Stimulated activated CD8-positive, alpha-beta memory T cell treated with anti-CD3 and anti-CD28 coated beads, Interleukin-15, amount 100 ng/mL, for 24 hours (primary cell): Measurements from ENCODE around the gene KIF1A.

Experiments used
- DNase-seq: peaks from one replicate; pipeline ENCODE4 v3.0.0-alpha.2; 2020; ENCODE audit warnings: low read depth

Gene KIF1A

DNA sequence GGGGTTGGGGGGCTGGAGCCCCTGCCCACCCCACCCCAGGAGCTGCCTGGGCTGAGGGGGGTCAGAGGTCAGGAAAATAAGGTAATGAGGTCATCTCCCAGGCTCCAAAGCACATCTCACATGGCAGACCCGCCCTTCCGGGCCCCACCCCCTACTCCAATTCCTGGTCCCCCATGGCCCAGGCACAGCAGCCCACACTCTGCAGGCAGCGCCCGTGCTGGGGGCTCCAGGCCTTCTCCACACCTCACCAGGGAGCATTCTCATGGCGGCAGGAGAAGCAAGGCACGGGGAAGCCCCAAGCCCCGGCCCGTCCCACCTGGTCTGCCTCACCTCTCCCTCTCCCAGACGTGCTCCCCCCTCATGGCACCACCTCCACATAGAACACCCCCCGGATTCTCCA lies 84.5 kb downstream of the KIF1A start:
- DNase-seq, result no peak

DNA sequence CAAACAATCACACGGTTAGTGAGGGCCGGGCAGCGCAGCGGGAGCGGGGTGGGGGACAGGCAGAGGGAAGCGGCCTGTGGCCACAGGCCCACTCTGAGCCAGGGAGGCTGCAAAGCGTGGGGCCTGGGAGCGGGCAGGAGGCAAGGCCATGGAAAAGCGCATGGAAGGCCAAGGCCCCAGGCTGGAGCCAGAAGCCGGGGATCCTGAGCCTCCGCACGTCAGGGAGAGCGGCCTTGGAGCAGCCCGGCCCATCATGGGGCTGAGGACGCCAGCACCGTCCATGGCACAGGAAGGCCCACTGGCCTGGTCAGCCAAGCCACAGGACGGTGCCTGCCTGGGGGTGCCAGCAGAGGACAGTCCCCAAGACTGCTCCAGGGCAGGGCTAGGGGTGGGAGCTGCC lies 85.3 kb downstream of the KIF1A start:
- DNase-seq, result no peak

DNA sequence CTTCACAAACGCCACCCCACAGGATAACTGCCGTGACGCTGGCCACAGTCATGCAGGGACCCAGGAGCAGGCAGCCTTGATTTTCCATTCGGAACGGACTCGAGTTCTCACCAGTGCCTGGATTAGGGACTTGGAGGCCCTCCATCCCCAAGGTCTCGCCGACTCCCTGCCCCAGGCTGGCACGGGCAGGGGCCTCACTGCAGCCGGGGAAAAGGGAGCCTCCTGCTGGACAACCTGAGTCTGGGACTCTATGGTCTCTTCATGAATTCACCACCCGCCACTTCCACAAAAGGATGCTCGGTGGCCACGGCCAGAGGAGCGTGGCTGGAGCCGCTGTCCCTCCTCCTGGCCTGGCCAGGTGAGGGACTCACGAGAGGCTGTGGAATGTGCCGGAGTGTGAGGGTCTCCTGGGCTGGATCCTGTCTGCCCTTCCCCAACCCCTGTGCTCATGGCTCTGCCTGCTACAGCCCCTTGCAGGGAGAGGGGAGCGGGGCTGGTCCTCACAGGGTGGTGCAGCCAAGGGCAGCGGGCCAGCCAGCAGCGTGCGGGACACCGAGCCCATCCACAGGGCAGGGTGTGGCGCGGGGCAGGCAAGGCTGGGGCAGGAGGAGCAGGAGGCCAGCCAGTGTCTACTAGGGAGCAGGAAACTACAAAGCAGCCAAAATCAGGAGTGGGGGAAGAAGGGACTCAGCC lies 86.1 kb downstream of the KIF1A start:
- no peak for DNase-seq

DNA sequence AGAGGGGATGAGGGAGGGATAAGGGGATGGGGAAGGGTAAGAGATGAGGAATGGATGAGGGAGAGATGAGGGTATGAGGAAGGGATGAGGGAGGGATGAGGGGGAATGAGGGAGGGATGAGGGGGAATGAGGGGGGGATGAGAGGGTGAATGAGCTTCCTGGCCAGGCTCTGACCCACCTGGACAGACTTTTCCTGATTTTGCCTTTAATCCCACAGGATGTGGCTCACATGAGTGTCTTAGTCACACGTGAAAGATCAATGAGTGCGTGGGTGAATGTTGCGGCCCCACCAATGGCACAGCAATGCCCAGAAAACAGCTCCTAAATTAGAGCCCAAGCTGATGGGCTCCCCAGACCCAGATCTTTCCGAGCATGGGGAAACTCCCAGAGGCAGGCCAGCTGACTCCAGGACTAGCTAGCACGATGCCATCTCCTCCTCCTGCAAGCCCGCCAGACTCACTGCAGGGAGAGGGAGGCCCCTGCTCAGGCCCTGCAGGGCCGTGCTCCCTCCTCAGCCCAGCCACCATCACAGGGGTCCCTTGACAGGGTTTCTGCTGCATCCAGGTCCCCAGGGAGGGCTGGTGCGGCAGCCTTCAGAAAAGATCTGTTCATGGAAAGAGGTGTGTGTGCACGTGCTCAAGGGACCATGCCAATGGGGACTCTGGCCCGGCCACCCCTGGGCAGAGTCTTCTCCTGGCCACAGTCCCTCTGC lies 87.0 kb downstream of the KIF1A start:
- DNase-seq, result no peak

DNA sequence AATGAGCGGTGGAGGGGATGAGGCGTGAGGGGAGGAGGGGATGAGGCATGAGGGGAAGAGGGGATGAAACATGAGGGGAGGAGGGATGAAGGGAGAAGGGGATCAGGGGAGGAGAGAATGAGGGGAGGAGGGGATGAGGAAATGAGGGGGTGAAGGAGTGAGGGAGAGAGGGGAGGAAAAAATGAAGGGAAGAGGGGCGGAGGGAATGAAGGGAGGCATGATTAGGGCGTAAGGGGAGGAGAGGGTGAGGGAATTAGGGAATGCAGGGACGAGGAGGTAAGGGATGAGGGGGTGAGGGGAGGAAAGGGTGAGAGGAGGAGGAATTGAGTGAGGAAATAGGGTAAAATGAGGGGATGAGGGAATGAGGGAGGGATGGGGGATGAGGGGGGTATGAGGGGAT lies 87.8 kb downstream of the KIF1A start:
- DNase-seq, result no peak

DNA sequence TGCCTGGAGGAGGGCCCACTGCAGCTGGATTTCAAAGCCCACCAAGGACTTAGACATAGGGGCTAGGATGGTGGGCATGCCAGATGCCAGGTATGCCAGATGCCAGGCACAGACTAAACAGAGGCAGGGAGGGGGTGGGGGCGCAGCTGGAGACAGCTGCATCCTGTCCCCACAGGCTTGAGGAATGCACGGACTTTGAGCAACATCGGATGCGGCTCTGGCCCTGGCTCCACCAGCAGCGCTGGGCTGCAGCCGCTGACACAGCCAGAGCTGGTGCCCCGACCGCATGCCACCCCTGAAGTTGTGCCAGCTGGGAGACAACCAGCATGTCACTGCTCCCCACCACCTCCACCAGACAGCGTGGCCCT lies 88.9 kb downstream of the KIF1A start:
- no peak for DNase-seq

DNA sequence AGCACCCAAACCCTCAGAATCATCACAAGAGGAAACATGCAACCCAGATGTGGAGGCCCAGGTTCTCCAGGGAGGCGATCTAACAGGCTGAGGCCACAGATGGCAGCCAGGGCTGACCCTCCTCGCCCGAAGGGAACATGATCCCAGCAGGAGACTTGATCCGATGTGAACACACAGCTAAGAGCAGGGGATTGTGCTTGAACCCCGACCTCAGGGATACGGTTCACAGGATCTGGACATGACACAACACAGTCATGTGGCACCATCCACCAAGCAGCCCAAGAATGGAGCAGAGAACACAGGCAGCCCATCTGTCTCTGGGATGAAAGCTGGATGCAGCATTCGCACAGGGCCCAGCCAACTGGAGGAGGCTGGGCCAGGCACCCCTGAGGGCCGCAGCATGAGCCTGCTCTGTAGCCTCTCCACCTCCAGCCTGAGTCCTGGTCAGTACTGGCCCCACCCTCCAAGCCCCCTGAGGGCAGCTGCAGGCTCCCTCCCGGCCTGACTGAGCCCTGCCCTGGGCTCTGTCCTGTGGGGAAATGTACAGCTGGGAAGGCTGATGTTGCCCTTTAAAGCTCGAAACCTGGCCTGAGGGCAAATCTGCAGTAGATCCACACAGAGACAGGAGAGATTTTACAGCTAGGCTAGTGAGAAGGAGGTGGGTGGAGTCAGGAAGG lies 89.4 kb downstream of the KIF1A start:
- DNase-seq, result no peak

DNA sequence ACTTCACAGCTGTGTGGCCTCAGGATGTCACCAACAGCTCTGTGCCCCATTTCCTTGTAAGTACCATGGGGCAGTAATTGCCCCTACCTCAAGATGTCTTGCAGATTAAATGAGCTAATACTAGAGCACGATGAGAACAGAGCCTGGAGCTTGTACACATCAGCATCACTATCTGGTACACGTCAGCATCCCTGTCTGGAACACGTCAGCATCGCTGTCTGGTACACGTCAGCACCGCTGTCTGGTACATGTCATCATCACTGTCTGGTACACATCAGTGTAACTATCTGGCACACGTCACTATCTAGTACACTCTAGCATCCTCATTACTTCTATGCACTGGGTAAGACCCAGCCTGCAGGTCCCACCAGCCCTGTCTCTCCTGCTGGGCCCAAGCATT lies 91.2 kb downstream of the KIF1A start:
- no peak for DNase-seq

DNA sequence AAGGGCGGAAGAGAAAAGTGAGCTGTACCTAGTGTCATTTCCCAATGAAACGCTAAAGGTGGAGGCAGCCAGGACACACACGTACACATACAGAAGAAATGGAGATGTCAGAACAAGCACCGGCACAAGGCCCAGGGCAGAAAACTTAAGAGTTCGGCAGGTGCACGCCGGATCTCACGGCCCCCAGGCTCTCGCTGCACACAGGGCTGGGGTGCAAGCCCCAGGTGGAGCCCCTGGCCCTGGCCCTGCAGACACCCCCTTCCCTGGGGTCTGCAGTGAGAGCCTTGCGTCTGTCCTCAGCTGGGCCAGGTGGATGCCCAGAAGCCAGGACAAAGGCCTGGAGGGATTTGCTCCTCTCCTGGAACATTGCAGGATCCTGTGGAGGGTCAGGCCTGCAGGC lies 91.7 kb downstream of the KIF1A start:
- no peak for DNase-seq

DNA sequence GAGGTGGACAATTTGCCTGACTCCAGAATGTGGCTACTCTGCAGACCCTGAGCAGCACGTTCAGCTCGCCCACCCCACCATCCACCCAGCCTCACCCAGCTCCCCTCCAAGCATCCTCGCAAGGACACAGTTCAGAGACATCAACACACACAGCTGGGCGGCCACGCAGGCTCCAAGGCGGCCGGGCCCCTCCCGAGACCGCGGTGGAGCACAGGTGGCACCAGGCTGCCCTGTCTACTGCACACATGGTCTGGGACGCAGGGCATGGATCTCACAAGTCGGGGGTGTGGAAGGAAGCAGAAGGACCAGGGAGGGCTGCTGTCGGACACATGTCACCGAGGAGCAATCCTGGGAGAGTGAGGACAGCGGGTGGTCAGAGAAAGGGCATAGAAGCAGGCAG lies 92.1 kb downstream of the KIF1A start:
- DNase-seq, result no peak

DNA sequence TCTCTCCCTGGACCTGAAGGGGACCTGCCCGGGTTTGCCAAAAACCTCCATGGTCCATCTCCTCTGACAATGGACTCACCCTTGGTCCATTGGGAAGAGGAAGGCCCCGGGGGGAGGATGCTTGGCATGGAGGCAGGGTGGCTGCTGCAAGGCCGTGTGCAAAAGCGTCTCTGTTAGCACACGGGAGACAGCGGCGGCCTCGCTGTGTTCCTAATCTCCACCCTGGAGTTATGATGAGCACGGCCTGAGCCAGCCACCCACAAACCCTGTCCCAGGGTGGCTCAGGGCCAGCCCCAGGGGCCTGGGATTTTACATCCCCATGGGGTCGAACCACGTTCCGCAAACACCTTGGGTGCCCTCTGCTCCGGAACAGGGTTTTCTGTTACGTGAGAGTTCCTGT lies 92.6 kb downstream of the KIF1A start:
- DNase-seq, result no peak

DNA sequence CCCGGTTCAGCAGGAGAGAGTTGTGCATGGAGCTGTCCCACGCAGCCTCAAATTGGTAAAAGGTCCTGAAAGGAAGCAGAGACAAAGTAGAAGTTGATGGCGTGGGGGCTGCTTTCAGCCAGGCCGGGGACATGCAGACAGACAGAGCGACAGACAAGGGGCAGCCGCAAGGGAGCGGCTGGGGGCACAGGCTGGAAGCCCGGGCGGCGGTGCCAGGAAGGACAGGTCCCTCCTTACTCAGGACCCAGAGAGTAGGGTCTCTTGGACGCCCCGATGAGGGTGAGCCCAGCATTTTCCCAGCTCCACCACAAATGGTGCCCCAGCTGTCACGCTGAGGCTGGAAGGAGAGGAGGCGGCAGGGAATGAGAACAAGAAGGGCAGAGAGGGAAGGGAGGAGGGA lies 93.1 kb downstream of the KIF1A start:
- DNase-seq, result no peak

DNA sequence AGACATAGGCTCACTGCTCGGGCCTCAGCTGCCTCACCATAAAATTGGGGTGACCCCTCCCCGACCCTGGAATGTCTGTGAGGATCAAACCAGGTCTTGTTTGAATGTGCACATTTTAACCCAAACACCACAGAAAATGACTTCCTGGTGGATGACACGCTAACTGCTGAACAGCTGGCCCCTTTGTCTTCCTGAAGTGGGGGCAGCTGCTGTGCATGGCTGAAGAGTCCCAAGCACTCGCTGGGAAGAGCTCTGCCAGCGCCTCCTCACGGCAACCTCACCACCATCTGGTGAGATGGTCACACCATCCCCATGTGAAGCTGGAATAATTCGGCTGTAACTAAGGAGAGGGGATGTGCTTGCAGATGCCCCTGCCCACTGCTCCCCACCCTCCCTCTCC lies 94.3 kb downstream of the KIF1A start:
- DNase-seq, result no peak

DNA sequence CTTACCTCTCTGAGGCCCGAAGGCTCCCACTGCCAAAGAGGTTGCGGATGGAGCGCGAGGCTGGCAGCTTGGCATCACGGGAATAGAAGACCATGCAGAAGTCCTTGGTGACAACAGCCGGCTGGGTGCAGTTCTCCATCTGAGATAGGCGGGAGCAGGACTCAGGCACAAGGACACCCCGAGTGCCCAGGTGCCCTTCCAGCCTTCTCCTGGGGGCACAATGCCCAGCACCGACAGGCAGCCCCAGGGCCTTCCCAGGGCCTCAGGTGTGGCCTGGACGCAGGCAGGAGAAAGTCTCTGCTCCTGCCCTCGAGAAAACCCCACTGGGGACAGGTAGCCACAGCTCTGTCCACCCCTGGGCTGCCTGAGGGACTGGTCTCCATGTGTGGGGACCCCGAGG lies 94.8 kb downstream of the KIF1A start:
- DNase-seq, result no peak

DNA sequence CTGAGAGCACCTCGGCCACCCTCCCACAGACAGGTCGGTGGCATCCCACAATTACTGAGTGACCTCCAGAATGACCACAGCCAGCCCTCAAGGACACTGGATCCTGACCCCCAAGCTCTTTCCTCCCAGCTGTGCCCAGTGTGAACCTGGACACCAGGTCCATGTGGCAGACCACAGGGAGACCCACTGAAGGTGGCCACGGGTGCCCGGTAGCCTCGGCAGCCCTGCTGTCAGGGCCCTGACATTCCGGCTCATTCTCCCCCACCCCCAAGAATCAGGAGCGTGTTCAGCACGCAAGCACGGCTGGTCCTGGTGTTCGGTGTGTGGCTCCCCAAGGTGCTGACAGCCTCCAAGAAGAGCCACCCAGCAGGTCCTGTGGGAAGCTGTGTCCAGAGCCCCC lies 95.6 kb downstream of the KIF1A start:
- DNase-seq, result no peak

DNA sequence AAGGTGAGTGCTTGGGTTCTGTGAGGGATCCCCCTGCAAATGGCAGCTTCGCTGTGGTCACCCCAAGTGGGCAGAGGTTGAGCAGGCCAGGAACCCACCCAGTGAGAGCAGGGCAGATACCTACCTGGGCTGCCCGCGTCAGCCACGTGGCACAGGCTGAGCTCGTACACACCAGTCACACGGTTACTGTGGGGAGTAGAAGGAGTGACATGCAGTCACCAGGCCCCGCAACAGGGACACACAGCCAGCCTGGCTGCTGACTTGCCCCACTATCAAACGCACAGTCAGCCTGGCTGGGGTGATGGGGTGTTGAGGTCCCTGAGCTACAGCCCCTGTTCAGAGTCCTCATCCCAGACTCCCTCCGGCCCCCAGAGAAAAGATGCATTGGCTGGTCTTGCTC lies 96.2 kb downstream of the KIF1A start:
- no peak for DNase-seq

DNA sequence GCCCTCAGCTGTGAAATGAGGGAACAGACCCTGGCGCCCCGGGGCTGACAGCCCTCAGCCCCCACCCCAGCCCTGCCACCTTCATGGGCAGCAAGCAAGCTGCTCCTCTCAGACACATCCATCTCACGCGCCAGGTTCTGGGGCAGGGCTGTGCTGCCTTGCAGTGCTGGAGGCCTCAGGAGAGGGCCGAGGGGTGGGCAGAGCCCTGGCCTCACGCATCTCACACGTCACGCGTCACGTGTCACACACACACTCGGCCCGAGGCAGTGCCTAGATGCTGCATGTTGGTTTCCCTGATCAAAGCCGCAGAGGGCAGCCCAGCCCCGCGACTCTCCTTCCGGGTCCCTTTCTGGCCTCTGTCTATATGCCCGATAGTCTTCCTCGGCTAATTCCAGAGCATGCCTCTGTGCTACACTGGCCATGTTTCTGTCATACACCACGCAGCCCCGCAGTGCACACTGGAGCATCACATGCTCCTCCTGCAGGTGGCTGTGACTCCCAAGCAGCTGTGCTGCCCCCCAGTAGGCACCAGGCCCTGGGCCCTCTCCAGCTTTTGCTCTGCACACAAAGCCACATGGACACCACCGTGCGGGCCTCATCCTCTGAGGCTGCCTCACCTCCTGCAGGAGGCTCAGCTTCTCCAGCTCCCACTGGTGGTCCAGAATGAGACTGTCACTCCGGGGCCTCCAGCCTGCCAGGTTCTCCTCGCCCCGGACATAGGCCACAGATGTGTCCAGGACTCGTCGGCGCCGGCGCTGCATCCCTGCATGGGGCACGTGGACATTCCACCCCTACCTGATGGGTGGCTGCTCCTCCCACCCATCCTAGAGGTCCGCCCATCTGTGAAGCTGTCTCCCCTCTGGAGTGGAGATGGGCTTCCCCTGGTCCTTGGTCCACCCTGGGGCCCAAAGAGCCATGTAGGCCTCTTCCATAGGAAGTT lies 97.0 kb downstream of the KIF1A start:
- DNase-seq, result no peak

DNA sequence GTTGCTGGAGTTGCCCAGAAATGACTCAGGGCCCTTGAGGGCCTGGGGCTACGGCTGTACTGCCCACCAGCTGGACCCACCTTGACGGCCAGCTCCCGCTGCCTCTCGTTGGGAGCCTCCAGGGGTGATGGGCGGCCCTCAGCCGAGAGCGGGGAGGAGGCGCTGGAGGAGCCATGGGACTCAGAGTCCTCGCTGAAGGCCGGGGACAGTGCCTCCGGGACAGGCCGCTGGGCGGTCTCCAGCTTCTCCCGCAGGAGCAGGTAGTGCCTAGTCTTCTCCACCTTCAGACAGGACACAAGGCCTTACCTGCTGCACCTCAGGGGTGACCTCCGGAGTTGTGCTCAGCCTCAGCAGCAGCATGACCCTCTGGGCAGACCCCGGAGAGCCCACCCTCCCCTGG lies 97.6 kb downstream of the KIF1A start:
- DNase-seq, result no peak

DNA sequence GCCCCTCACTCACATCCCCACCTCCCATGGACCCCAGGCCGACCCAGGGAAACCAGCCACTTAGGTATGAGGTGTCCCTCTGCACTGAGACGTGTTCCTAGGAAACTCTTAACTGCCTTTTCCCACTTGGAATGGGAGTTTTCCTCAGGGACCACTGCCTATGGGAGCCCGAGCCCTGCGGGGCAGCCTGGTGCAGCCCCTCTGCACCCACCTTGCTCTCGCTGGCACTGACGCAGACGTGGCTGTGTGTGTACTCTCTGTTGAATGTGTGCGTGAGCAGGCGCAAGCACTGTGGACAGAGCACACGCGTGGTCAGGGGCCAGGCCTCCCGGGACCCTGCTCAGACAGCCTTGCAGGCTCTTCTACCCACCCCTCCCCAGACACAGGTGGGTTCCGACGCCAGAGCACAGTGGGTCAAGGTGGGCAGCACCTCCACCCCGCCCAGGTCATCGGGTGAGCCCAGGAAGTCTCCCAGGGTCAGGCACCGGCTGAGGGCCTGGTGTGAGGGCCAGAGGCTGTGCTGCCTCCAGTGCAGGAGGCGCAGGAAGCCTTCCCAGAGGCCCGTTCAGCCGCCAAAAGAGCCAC lies 98.3 kb downstream of the KIF1A start:
- DNase-seq, result no peak

DNA sequence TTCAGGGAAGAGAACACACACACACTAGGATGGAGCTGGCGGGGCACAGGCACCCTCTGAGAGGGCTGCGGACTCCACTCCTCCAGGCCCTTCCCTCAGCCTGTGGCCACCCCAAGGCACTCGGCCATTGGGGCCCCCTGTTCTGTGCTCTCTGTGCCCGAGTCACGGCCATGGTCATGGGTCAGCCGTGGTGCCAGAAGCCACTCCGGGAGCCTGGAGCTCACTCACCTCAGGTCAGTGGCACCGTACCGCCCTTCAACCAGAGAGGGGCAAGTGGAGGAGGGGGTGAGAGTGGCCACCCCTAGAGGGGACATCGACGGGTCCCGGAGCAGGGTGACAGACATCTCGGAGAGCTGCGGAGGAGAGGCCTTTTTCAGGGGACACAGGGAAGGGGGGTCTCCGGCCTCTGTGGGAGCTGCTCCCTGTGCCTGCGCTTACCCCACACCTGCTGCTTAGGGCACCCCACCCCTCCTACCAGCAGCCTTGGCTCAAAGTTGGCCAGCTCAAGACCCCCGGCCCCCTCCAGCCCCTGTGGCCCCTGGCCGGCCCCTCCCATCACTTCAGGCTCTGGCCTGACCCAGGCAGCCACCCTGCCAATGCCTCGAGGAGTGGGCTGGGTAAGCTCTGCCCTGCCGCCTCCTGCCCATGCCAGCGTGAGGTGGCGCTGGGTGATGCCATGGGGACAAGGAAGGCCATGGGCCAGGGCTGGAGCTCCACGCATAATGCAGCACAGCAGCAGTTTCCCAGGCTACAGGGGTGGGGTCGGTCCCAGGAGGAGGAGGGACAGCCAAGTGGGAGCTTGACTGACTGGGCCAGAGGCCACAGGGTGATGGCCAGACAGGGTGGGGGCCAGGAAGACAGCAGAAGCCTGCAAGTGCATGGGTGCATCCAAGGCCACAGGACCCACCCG lies 99.1 kb downstream of the KIF1A start:
- no peak for DNase-seq
